ENCODE measurements around the gene TEX26. TPM values are rescaled to one million over a fixed set of nuclear protein-coding genes. Genes with fewer than 3 reads are reported as not detected.

The TEX26 gene
- total RNA-seq, 1 experiment from 2014 or later: not detected

DNA sequence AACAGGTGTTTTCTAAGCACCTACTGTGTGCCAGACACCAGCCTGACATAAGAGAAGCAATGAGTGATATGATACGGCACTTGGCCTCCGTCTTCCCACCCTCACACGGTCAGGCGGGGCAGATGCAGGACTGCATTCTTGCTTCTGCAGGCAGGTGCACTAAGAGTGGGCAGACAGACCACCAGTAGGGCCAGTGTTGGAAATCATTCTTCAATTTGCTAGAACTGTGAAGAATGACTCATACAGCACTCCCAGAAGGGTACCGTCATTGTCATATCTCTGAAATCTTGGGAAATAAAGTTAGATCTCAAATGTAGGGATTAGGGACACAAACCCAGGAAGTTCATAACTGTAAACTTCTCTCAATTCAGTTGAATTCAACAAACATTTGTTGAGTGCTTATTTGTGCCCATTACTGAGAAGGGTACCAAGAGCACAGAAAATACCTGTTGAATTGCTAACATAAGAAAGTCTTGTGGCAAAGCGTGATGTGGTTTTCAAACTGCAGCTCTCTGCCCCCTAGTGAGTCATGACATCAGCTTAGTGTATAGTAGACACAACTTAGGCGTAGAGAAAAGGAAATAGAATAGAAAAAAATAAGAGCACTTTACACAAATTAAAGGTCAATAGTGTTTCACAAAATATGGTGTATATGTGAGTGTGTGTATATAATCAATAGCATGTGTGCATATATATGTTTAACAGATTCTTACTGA lies 76.1 kb downstream of the TEX26 start:
- CTCF ChIA-PET: no interaction called here
- H3K9me3 Mint-ChIP-seq (ENCODE audit: low read depth, unreplicated experiment): no peaks in the 10 kb centered on the region
- no peaks in the 10 kb centered on the region for H3K36me3 Mint-ChIP-seq (ENCODE audit: insufficient read depth, unreplicated experiment)
- DNase-seq: no peak
- H3K4me3 Mint-ChIP-seq (ENCODE audit: low read depth, unreplicated experiment): no peak overlapping the region
- no peak overlapping the region for H3K27ac Mint-ChIP-seq (ENCODE audit: unreplicated experiment)
- intact Hi-C loops (cut with micrococcal nuclease; ENCODE audit: unreplicated experiment): no loop called here
- H3K27me3 Mint-ChIP-seq (ENCODE audit: unreplicated experiment): no peaks in the 10 kb centered on the region
- no peaks in the 10 kb centered on the region for H3K4me1 Mint-ChIP-seq (ENCODE audit: low read depth, unreplicated experiment)
- TF ChIP-seq, protein P1, sequence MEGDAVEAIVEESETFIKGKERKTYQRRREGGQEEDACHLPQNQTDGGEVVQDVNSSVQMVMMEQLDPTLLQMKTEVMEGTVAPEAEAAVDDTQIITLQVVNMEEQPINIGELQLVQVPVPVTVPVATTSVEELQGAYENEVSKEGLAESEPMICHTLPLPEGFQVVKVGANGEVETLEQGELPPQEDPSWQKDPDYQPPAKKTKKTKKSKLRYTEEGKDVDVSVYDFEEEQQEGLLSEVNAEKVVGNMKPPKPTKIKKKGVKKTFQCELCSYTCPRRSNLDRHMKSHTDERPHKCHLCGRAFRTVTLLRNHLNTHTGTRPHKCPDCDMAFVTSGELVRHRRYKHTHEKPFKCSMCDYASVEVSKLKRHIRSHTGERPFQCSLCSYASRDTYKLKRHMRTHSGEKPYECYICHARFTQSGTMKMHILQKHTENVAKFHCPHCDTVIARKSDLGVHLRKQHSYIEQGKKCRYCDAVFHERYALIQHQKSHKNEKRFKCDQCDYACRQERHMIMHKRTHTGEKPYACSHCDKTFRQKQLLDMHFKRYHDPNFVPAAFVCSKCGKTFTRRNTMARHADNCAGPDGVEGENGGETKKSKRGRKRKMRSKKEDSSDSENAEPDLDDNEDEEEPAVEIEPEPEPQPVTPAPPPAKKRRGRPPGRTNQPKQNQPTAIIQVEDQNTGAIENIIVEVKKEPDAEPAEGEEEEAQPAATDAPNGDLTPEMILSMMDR (IDR thresholded peaks at IDR 0.05; ENCODE audit: unreplicated experiment): no peak
- BruUV-seq (replicated peaks): no TSS peak

DNA sequence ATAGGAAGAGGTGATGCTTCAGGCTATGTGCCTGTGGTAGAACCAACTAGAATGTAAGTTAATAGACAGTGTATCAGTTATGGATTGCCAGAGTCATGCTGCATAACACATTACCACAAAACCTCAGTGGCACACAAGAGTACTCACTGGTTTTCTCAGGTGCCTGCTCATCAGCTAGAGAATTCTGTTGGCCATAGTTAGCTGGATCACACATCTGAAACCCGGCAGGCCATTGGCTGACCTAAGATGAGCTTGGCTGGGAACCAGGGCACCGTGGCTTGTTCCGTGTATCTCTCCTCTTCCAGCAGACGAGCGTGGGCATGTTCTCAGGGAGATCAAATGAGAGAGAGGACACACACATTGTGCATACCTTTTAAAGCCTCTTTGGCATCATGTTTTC lies 76.7 kb downstream of the TEX26 start:
- CTCF ChIA-PET: no interaction called here
- Mint-ChIP-seq H3K36me3 (ENCODE audit: insufficient read depth, unreplicated experiment) (no peaks in the 10 kb centered on the region), H3K27ac (ENCODE audit: unreplicated experiment) (no peak overlapping the region), H3K27me3 (ENCODE audit: unreplicated experiment) (no peaks in the 10 kb centered on the region), H3K4me1 (ENCODE audit: low read depth, unreplicated experiment) (no peaks in the 10 kb centered on the region), H3K4me3 (ENCODE audit: low read depth, unreplicated experiment) (no peak overlapping the region), H3K9me3 (ENCODE audit: low read depth, unreplicated experiment) (no peaks in the 10 kb centered on the region)
- no TSS peak for BruUV-seq (replicated peaks)
- intact Hi-C loops (cut with micrococcal nuclease; ENCODE audit: unreplicated experiment): no loop called here
- no peak for DNase-seq
- TF ChIP-seq, protein P1 (IDR thresholded peaks at IDR 0.05; ENCODE audit: unreplicated experiment): no peak

DNA sequence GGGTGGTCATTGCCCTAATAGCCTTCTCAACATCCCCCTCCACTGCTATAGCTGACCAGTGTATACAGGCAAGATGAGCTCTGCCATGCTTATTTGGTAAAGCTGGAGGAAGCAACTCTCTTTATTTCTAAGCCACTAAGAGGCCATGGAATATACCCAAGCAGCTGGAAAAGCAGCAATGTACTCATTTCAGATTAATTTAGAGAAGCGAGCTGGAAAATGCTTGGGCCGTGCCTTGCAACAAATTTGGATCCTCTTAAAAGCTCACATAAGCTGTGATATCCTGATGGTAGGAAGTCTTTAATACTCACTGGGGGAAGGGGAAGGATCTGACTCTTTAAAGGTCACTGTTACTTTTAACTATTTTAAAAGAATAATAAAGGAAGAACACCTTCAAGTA lies 77.8 kb downstream of the TEX26 start:
- no peaks in the 10 kb centered on the region for H3K9me3 Mint-ChIP-seq (ENCODE audit: low read depth, unreplicated experiment)
- H3K4me1 Mint-ChIP-seq (ENCODE audit: low read depth, unreplicated experiment): no peaks in the 10 kb centered on the region
- H3K27me3 Mint-ChIP-seq (ENCODE audit: unreplicated experiment): no peaks in the 10 kb centered on the region
- H3K4me3 Mint-ChIP-seq (ENCODE audit: low read depth, unreplicated experiment): no peak overlapping the region
- TF ChIP-seq, protein P1 (IDR thresholded peaks at IDR 0.05; ENCODE audit: unreplicated experiment): no peak
- intact Hi-C loops (cut with micrococcal nuclease; ENCODE audit: unreplicated experiment): loop anchor here (10.0 kb wide), 2 partner anchors 145 to 205 kb away; no protein-coding TSS in a partner anchor
- CTCF ChIA-PET: no interaction called here
- no peak overlapping the region for H3K27ac Mint-ChIP-seq (ENCODE audit: unreplicated experiment)
- BruUV-seq (replicated peaks): no TSS peak
- DNase-seq: no peak
- no peaks in the 10 kb centered on the region for H3K36me3 Mint-ChIP-seq (ENCODE audit: insufficient read depth, unreplicated experiment)

DNA sequence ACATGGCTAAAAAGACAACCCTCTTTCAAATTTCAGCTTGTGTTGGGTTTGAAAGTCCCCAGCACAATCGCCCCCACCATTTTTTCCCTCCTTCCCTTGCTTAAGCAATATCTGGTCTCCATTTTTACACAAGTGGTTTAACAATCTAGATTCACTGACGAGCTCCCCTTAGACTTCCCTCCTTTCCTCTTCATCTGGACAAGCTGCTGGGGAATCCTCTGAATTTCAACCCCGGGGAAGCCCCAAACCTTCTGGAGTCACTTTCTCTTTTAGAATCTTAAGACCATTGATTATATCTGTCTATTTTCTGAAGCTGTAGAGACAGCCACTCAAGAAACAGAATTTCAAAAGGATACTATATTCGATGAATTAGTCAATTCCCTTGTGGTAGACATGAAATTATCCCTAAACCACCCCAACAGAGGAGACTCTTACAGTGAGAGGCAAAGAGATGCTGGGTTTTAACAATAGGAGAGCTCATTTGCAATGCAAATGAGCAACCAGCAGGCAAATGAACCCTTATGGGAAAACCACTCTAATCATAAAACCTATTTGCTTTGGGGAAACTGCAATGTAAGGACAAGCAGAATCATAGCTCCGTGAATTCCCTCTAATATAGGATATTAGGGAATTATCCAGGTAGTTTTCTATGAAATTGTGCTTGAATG lies 78.9 kb downstream of the TEX26 start:
- no peak for DNase-seq
- H3K27me3 Mint-ChIP-seq (ENCODE audit: unreplicated experiment): no peaks in the 10 kb centered on the region
- H3K36me3 Mint-ChIP-seq (ENCODE audit: insufficient read depth, unreplicated experiment): no peaks in the 10 kb centered on the region
- intact Hi-C loops (cut with micrococcal nuclease; ENCODE audit: unreplicated experiment): loop anchor here (10.0 kb wide), 2 partner anchors 147 to 207 kb away; no protein-coding TSS in a partner anchor
- H3K9me3 Mint-ChIP-seq (ENCODE audit: low read depth, unreplicated experiment): no peaks in the 10 kb centered on the region
- TF ChIP-seq, protein P1 (IDR thresholded peaks at IDR 0.05; ENCODE audit: unreplicated experiment): no peak
- no peak overlapping the region for H3K4me3 Mint-ChIP-seq (ENCODE audit: low read depth, unreplicated experiment)
- no TSS peak for BruUV-seq (replicated peaks)
- H3K4me1 Mint-ChIP-seq (ENCODE audit: low read depth, unreplicated experiment): no peaks in the 10 kb centered on the region
- CTCF ChIA-PET: interaction anchor here (0.6 kb wide), 1 partner anchor 33 kb away, joined by 4 read pairs; no protein-coding TSS in a partner anchor
- H3K27ac Mint-ChIP-seq (ENCODE audit: unreplicated experiment): no peak overlapping the region
